Neural progenitor cell (in vitro differentiated cells): Measurements from ENCODE around the gene EEF1A1.

Experiments
- CTCF ChIP-seq: fragments of 200-600 bp; sonication (generic); IDR thresholded peaks from 2 replicates; pipeline ENCODE4 v1.5.1; 2017; ENCODE audit warnings: antibody characterized with exemption, mild to moderate bottlenecking
- EZH2phosphoT487 ChIP-seq: fragments of 200-600 bp; sonication (generic); IDR thresholded peaks from 2 replicates; pipeline ENCODE4 v1.6.1; 2017; ENCODE audit warnings: antibody characterized with exemption

- TF ChIP-seq CTCF (no peak), EZH2phosphoT487 (no peak)
Measured at GRCh38 chr6:73477407-73477806, 43.4 kb downstream of the EEF1A1 start.
